ENCODE measurements around the gene RAPGEF3. TPM values are rescaled to one million over a fixed set of nuclear protein-coding genes. Genes with fewer than 3 reads are reported as not detected.

Gene RAPGEF3
- total RNA-seq, 1 experiment from 2014 or later: 5.7 TPM

DNA sequence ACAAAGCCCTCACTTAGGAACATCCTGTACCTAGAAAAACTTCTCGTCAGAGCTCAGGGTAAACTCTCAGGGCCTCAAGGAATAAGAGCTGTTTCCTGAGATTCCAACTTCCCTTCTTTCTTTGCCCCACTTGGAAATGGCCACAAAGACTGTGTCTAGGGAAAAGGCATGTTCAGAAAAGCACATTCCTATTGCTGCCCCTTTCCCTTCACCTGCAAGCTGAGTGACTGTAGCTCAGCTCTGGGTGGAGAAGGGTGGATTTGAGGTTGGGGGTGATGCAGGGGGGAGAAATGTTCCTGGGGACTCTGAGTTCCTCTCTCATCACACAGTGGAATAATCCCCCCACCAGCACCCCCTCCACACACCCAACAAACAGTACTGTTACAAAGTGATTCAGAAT, 40.1 kb downstream of the RAPGEF3 start:
- Histone ChIP-seq H4K20me1 (ENCODE audit: insufficient read depth) (no peaks in the 10 kb centered on the region), H3K36me3 (ENCODE audit: low read depth) (no peaks in the 10 kb centered on the region), H3K4me1 (replicated peaks; ENCODE audit: insufficient read depth) (peaks cover 14% of the 10 kb centered on the region), H3F3A (ENCODE audit: insufficient read depth, low read depth) (0 out of 2 replicates have a peak, but pooled peaks cover 14% of the 10 kb centered on the region), H3K79me2 (ENCODE audit: low read depth) (no peaks in the 10 kb centered on the region), H3K27me3 (ENCODE audit: insufficient read depth, low read depth) (no peaks in the 10 kb centered on the region), H3K4me2 (no peak overlapping the region), H3K9me2 (ENCODE audit: insufficient read depth) (no peaks in the 10 kb centered on the region), H3K27ac (no peak overlapping the region), H3K9me3 (ENCODE audit: insufficient read depth, low read depth) (no peaks in the 10 kb centered on the region), H2AFZ (no peak overlapping the region), H3K4me3 (no peak overlapping the region)
- DNase-seq: no peak
- no TSS peak for BruUV-seq (replicated peaks)
- TF ChIP-seq, protein P1, sequence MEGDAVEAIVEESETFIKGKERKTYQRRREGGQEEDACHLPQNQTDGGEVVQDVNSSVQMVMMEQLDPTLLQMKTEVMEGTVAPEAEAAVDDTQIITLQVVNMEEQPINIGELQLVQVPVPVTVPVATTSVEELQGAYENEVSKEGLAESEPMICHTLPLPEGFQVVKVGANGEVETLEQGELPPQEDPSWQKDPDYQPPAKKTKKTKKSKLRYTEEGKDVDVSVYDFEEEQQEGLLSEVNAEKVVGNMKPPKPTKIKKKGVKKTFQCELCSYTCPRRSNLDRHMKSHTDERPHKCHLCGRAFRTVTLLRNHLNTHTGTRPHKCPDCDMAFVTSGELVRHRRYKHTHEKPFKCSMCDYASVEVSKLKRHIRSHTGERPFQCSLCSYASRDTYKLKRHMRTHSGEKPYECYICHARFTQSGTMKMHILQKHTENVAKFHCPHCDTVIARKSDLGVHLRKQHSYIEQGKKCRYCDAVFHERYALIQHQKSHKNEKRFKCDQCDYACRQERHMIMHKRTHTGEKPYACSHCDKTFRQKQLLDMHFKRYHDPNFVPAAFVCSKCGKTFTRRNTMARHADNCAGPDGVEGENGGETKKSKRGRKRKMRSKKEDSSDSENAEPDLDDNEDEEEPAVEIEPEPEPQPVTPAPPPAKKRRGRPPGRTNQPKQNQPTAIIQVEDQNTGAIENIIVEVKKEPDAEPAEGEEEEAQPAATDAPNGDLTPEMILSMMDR (conservative IDR thresholded peaks at IDR 0.05): no peak
- TF ChIP-seq EZH2 (IDR thresholded peaks at IDR 0.05; ENCODE audit: low read depth): no peak
- CTCF ChIA-PET: no interaction called here
- intact Hi-C loops (cut with micrococcal nuclease; ENCODE audit: unreplicated experiment): loop anchor here (5.0 kb wide), 1 partner anchor 229 kb away; no protein-coding TSS in a partner anchor
- POLR2A ChIA-PET (ENCODE audit: unreplicated experiment): no interaction called here

DNA sequence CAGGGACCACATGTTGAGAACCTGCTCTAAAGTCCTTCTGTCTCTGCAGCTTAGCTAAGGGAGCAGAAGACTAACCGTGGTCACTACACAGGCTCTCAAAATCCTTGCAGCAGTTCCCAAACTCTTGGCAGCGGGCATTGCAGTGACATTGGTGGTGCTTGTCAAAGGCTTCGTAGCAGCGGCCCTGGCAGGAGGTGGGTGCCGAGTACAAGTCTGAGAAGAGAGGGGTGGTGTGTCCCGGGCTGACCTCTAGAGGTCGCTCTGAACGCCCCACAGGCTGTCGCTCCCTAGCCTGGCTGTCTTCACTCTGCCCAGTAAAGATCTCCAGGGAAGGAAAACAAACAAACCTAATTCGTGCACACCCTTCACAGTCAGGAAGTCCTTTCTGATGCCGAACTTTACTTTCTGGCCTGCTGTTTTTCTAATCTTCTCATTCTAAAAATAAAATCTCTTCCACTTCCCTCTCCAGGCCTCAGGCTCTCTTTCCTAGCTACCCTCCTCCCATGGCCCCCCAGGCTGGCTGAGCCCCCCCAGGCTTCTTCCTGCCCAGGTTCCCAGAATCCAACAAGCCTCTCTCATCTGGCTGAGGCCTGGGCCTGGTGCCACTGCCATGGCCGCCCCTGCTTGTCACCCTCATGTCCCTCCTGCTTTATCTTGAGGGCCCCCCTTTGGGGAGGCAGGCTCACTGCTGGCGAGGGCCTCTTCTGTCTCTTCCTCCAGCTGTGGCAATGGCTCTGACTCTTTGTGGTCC, 41.1 kb downstream of the RAPGEF3 start:
- Histone ChIP-seq H3K79me2 (ENCODE audit: low read depth) (no peaks in the 10 kb centered on the region), H4K20me1 (ENCODE audit: insufficient read depth) (no peaks in the 10 kb centered on the region), H3K9me2 (ENCODE audit: insufficient read depth) (no peaks in the 10 kb centered on the region), H3K4me2 (no peak overlapping the region), H2AFZ (no peak overlapping the region), H3K4me3 (no peak overlapping the region), H3F3A (ENCODE audit: insufficient read depth, low read depth) (0 out of 2 replicates have a peak, but pooled peaks cover 10% of the 10 kb centered on the region), H3K36me3 (ENCODE audit: low read depth) (no peaks in the 10 kb centered on the region), H3K27me3 (ENCODE audit: insufficient read depth, low read depth) (no peaks in the 10 kb centered on the region), H3K4me1 (replicated peaks; ENCODE audit: insufficient read depth) (peaks cover 10% of the 10 kb centered on the region), H3K27ac (no peak overlapping the region), H3K9me3 (ENCODE audit: insufficient read depth, low read depth) (no peaks in the 10 kb centered on the region)
- peak; percentile 65 to 79 for DNase-seq
- TF ChIP-seq EZH2 (IDR thresholded peaks at IDR 0.05; ENCODE audit: low read depth): no peak
- TF ChIP-seq, protein P1 (conservative IDR thresholded peaks at IDR 0.05): peak; percentile 53; the same call in 1 of the 2 replicates
- no TSS peak for BruUV-seq (replicated peaks)
- CTCF ChIA-PET: interaction anchor here (0.6 kb wide), 1 partner anchor 24 kb away, joined by 6 read pairs; no protein-coding TSS in a partner anchor
- intact Hi-C loops (cut with micrococcal nuclease; ENCODE audit: unreplicated experiment): loop anchor here (1.0 to 5.0 kb wide), 2 partner anchors 25 to 230 kb away; no protein-coding TSS in a partner anchor
- POLR2A ChIA-PET (ENCODE audit: unreplicated experiment): interaction anchor here (0.7 kb wide), 1 partner anchor 1986 kb away, joined by 3 read pairs; no protein-coding TSS in a partner anchor

DNA sequence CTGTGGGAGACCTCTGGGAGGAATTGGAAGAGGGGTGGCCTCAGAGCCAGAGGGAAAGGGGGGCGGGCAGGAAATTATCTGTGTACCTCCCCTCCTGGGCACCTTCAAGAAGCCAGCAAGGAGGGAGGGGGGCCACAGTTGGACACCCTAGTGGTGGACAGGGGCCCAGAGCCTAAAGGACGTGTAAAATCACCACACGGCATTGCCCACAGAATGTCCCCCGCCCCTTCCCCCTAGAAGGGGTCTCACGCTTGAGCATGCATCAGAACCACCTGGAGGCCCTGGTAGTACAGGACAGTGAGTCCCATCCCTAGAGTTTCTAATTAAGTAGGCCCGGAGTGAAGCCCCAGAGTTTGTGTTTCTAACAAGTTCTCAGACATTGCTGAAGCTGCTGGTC, 41.6 kb downstream of the RAPGEF3 start:
- ChIA-PET POLR2A (ENCODE audit: unreplicated experiment) (no interaction called here), CTCF (interaction anchor here (0.6 kb wide), 1 partner anchor 24 kb away, joined by 6 read pairs; no protein-coding TSS in a partner anchor)
- H3K4me1 ChIP-seq (replicated peaks; ENCODE audit: insufficient read depth): peaks cover 4% of the 10 kb centered on the region
- no peaks in the 10 kb centered on the region for H3K79me2 ChIP-seq (ENCODE audit: low read depth)
- no peaks in the 10 kb centered on the region for H3K27me3 ChIP-seq (ENCODE audit: insufficient read depth, low read depth)
- H3K36me3 ChIP-seq (ENCODE audit: low read depth): no peaks in the 10 kb centered on the region
- H3K27ac ChIP-seq: no peak overlapping the region
- 0 out of 2 replicates have a peak, but pooled peaks cover 5% of the 10 kb centered on the region for H3F3A ChIP-seq (ENCODE audit: insufficient read depth, low read depth)
- no peak overlapping the region for H3K4me3 ChIP-seq
- no peak overlapping the region for H3K4me2 ChIP-seq
- no peaks in the 10 kb centered on the region for H3K9me3 ChIP-seq (ENCODE audit: insufficient read depth, low read depth)
- intact Hi-C loops (cut with micrococcal nuclease; ENCODE audit: unreplicated experiment): loop anchor here (1.0 to 5.0 kb wide), 2 partner anchors 25 to 230 kb away; no protein-coding TSS in a partner anchor
- H3K9me2 ChIP-seq (ENCODE audit: insufficient read depth): no peaks in the 10 kb centered on the region
- TF ChIP-seq EZH2 (IDR thresholded peaks at IDR 0.05; ENCODE audit: low read depth): no peak
- TF ChIP-seq, protein P1 (conservative IDR thresholded peaks at IDR 0.05): no peak
- H4K20me1 ChIP-seq (ENCODE audit: insufficient read depth): no peaks in the 10 kb centered on the region
- no peak overlapping the region for H2AFZ ChIP-seq
- BruUV-seq (replicated peaks): no TSS peak
- no peak for DNase-seq

Data from PC-9 (cell line).